HG03469 (cell line): ENCODE data around the gene PLA2R1.

Experiments
- ATAC-seq: cut with Tn5 transposase; IDR thresholded peaks from one replicate; pipeline ENCODE4 v1.9.1; 2021; ENCODE audit warnings: mild to moderate bottlenecking, moderate library complexity, moderate number of reproducible peaks; ENCODE audit not compliant: unreplicated experiment

Gene PLA2R1

GRCh38 chr2:160033732-160034392 lies 28.6 kb downstream of the PLA2R1 start:
- no peak for ATAC-seq

DNA sequence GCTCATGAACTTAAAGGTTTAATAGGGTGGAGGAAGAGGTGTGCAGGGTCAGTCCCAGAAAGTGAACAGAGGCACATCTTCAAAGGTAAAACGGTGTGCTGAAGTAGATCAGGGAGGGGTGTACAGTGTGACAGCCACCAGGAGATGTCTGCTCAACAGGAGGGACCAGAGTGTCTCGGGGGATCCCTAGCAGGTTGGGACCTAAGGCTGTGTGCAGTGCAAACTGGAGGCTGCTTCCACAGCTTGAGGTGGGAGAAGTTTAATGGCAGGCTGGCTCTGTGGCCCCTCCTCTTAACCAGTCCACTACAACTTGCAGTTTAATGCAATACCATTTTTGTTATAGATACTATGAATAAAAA lies 33.2 kb downstream of the PLA2R1 start:
- ATAC-seq: no peak

DNA sequence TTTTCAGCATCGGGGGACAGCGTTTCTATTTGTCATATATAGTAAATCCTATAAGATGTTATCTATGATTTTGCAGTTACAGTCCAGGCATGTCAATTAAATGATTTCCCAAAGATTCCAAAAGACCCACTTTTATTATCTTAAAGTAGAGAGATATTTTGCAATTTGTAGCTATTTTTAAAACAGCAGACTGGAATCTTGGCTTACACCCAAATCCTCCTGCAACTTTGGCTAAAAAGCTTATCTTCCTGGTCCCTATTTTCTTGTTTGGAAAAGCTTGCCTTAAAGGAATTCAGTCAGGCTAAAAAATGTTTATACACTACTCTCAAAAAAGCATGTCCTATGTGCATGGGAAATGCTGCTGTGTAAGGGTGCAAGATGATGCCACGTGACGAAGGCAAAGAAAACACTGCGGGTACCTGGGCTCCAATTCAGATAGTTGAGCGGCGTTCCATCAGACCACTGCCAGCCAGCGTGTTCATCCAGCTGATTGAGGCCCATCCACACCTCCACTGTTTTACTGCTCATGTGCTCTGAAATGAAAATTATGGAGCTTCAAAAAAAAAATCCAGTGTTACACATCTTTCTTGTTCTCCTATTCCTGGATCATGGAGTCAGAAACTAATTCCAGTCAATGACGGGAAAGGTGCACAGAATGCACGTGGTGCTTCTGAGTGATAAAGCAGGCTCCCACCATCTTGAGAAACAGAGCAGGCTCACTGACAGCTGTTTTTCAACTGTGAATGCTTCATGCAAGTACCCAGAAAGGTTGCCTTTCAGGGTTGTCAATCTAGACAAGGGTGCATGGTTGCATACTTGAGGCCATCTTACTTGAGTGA lies 33.8 kb downstream of the PLA2R1 start:
- ATAC-seq: no peak

DNA sequence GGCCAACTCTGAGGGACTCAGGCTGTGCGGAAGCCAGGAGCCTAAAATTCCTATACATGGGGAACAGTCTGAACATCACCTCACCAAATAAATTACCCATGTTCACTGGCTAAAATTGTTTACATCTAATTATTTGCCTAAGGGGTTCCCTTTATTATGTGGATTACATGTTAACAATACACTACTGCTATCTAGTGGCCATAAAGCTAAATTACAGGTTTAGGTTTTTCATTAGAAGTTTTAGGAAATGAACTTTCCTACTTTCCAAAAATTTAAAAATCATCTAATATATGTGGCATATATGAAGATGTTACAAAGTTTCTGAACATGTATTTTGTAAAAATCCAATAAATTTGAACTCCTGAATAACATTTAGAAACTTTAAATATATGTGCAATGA lies 40.3 kb downstream of the PLA2R1 start:
- ATAC-seq: no peak

GRCh38 chr2:160019374-160020090 lies 42.9 kb downstream of the PLA2R1 start:
- ATAC-seq: no peak

- no peak for ATAC-seq
Measured at GRCh38 chr2:160015746-160016145, 46.7 kb downstream of the PLA2R1 start.

- ATAC-seq: no peak
Measured at GRCh38 chr2:160014227-160014626, 48.2 kb downstream of the PLA2R1 start.

GRCh38 chr2:160010361-160011145 lies 51.9 kb downstream of the PLA2R1 start:
- no peak for ATAC-seq

DNA sequence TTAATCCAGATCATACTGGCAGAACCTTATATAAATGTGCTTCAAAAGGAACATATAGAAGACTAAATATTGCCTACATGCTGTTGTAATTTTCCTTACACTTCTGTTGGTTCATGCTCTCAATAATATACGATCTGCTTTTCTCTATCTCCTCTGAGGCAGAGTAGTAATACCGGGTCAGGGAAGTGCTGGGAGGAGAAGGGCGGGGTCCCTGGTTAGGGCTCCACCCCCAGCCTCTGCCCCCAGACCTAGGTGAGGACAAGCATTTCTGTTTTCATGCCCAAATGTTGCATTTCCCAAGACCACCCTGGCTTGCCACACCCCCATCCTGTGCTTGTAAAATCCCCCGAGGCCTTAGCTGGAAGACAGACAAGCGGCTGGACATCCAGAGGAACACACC lies 55.3 kb downstream of the PLA2R1 start:
- no peak for ATAC-seq

DNA sequence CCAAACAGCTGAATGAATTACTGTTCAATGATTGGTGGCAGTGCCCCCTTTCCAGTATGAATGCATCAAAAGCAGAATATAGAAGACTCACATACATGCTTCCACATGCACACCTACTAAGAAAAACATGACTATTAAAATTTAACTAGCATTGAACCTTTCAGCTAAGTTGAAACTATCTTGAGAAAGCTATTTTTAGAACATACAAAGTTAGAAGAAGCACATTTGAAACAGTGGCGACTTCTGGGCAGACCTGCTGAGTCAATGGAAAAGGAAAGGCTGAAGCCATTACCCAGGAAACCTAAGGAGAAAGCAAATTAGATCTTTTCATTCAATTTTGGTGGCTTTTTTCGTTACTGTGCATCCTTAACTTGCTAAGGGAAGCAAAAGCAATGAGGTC lies 55.9 kb downstream of the PLA2R1 start:
- no peak for ATAC-seq

DNA sequence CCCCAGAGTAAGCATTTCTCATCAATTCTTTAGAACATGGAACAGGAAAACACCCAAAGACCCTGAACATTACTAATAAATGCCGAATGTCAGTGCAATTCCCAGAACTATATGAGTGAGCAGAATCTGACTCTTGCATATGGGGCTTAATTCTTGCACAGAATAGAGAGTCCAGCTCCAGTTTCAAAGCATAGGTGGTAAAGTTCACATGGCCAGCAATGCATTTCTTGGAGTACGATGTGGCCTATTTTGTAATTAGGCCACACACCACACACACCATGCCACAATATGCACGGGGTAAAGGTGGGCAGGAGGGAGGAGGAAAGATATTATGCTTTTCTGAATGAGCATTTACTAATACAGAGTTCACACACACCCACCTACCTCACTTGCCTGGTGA lies 56.5 kb downstream of the PLA2R1 start:
- ATAC-seq: no peak

DNA sequence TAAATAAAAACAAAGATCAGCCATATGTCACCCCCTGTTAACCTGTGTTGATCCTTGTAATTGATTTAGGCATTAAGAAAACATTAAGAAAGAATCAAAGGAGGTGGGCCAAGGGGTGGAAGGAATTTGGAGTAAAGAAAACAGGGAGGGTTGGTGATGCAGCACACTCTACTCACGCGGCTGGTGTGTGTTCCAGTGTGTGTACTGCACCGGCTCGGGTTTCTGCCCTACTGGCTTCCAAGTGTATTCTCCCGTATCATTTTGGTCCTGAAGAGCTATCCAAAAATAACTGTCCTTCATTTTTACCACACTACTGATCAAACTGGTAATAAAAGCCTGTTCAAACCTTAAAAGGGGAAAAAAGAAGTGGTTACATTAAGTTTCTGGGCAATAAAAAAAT lies 56.9 kb downstream of the PLA2R1 start:
- ATAC-seq: no peak

GRCh38 chr2:159998961-159999360 lies 63.5 kb downstream of the PLA2R1 start:
- no peak for ATAC-seq

GRCh38 chr2:159998243-159998642 lies 64.2 kb downstream of the PLA2R1 start:
- no peak for ATAC-seq

- ATAC-seq: no peak
Measured at GRCh38 chr2:159996792-159997546, 65.4 kb downstream of the PLA2R1 start.

DNA sequence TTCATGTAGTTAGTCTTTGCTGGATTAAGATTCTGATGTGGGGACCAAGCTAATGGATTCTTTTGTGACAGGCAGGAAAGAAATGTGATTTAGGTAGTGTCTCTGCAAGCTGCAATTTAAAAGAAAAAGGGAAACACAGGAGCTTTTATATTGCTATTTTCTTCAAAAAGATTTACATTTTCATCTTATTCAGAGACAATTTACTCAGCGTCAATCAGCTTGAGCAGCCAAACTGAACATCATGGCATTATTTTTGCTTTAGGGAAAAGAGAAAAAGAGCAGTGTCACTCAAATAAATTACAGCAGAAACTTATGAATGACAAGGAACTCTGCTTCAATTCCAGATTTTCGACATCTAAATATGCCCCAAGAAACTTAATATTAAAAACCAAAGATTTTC lies 67.4 kb downstream of the PLA2R1 start:
- no peak for ATAC-seq

GRCh38 chr2:159989249-159989648 lies 73.2 kb downstream of the PLA2R1 start:
- no peak for ATAC-seq

GRCh38 chr2:159988412-159988970 lies 73.9 kb downstream of the PLA2R1 start:
- no peak for ATAC-seq

DNA sequence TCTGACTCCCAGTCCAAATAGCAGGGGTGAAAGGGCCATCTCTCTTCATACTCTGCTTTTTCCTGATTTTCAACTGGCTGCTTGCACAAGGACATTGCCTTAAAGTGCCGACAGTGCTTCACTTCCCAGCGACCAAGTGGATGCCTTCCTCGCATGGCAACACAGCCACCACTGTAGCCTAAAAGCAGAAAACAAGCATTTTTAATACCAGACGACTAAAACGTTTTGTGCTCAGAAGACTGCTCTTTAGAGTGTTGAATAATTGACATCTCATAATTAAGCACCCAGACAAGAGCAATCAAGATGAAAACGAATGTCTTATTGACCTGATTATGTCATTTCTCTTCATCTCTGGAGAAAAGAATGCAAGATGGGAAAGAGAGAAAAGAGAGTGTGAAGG lies 75.2 kb downstream of the PLA2R1 start:
- no peak for ATAC-seq

DNA sequence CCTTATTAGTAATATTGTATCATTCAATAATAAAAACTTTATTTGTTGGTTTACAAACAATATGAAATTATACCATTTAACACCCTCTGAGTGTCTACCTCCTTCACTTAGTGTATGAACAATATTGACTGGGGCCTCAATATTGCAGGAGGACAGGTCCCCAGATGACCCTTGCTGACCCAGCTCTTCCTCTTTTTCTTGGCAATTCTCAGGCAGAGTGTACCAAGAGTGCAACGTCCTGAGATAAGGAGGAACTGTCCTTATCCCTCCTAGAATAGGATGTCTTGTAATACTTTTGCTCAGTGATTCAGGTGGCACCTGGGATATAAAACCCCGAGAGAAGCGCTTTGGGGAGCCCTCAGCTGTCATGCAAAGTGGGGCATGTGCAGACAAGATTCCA lies 76.8 kb downstream of the PLA2R1 start:
- no peak for ATAC-seq
